ENCODE results near the gene PHC2. TPM values are rescaled to one million over a fixed set of nuclear protein-coding genes. Genes with fewer than 3 reads are reported as not detected.

The PHC2 gene
- total and polyA plus RNA-seq, 9 of the 15 experiments (the other 6 are each of a cell fraction or from before 2014, with no cell fraction given) = 3.1 to 67.6 (median 34.6) TPM

- TF ChIP-seq PATZ1 (CRISPR knock-in tag; IDR thresholded peaks at IDR 0.05; ENCODE audit: borderline replicate concordance) (no peak), POLR2AphosphoS2 (IDR thresholded peaks at IDR 0.05; ENCODE audit: low read length) (no peak), HDAC6 (IDR thresholded peaks at IDR 0.05; ENCODE audit: low read depth, low read length) (no peak), YY1 (IDR thresholded peaks at IDR 0.05; ENCODE audit: borderline replicate concordance in 1 of 3, control insufficient read depth in 1 of 3, extremely low read depth in 1 of 3, insufficient read depth in 3 of 3, insufficient read length in 1 of 3, insufficient replicate concordance in 2 of 3, low read depth in 1 of 3, low read length in 2 of 3) (peak in 1 of 3 experiments; percentile 41), PPARD (CRISPR knock-in tag; IDR thresholded peaks at IDR 0.05) (no peak), TCF7 (IDR thresholded peaks at IDR 0.05; ENCODE audit: borderline replicate concordance) (no peak), ETS2 (tag; IDR thresholded peaks at IDR 0.05; ENCODE audit: borderline replicate concordance, poor library complexity, severe bottlenecking) (no peak), TRIM25 (IDR thresholded peaks at IDR 0.05; ENCODE audit: borderline replicate concordance) (no peak), CBFA2T3 (IDR thresholded peaks at IDR 0.05) (no peak), CBX8 (IDR thresholded peaks at IDR 0.05; ENCODE audit: borderline replicate concordance, extremely low read depth, low read depth, low read length, poor library complexity, severe bottlenecking) (no peak), E4F1 (CRISPR knock-in tag; IDR thresholded peaks at IDR 0.05; ENCODE audit: borderline replicate concordance) (no peak), RERE (CRISPR knock-in tag; IDR thresholded peaks at IDR 0.05; ENCODE audit: borderline replicate concordance) (no peak), RB1 (IDR thresholded peaks at IDR 0.05; ENCODE audit: low read depth) (0 out of 2 replicates have a peak, but pooled peaks have one; percentile 53)
These were observed 81.7 kb downstream of the PHC2 start (continued) for GRCh38 chr1:33349081-33349759.

All from K562 (cell line).